ENCODE measurements around the gene GPR45. TPM values are rescaled to one million over a fixed set of nuclear protein-coding genes. Genes with fewer than 3 reads are reported as not detected.
A peak's percentile ranks its signal among the peaks of the same experiment; 100 is the strongest.

Gene GPR45
- polyA plus RNA-seq, 2 of the 4 experiments (the other 2 are of a cell fraction) = not detected

DNA sequence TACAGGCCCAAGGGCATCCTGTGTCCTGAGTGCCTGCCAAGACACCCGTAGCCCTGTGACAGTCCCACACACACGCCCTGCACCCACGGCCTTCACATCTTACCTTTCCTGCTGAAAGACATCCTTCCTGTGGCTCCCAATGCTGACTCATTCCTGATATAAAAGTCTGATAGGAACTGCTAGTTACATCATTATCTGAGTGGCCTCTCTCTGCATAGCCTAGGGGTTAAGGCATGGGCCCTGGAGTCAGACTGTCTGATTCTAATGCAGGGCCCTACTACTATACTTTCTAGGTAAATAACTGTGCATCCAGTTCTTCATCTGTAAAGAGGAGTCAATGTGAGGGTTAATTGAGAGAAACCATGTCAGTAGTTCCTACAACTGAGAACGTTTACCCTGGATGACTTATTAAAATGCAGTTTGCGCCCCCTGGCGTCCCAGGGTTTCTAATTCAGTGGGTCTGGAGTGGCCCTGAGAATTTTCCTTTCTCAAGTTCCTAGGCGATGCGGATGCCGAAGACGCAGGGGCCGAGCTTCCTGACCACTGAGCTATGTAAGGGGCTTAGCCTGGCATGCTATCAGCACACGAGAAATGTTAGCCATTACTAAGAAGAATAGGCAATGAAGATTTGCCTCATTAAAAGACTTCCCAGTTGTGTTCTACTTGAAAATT, 6.0 kb upstream of the GPR45 start:
- FAIRE-seq = no peak
- TF ChIP-seq KDM1A (IDR thresholded peaks at IDR 0.05; ENCODE audit: low read depth) (no peak), HDAC2 (IDR thresholded peaks at IDR 0.05) (no peak), NPAS2 (CRISPR knock-in tag; IDR thresholded peaks at IDR 0.05; ENCODE audit: borderline replicate concordance) (no peak), FOXS1 (CRISPR knock-in tag; IDR thresholded peaks at IDR 0.05) (no peak), RAD21 (conservative IDR thresholded peaks at IDR 0.05 in 1 of 2, IDR thresholded peaks at IDR 0.05 in 1 of 2) (peak; percentile 72 to 73), CBX2 (IDR thresholded peaks at IDR 0.05; ENCODE audit: borderline replicate concordance, low read depth) (no peak), TFCP2L1 (CRISPR knock-in tag; IDR thresholded peaks at IDR 0.05) (no peak), NR3C1 (IDR thresholded peaks at IDR 0.05) (no peak), RARB (CRISPR knock-in tag; IDR thresholded peaks at IDR 0.05) (no peak), JUN (IDR thresholded peaks at IDR 0.05) (no peak), SREBF2 (IDR thresholded peaks at IDR 0.05) (no peak), RCOR1 (IDR thresholded peaks at IDR 0.05; ENCODE audit: low read depth, low read length) (no peak), CHD4 (IDR thresholded peaks at IDR 0.05; ENCODE audit: borderline replicate concordance) (no peak), SMC3 (IDR thresholded peaks at IDR 0.05) (peak; percentile 84), BHLHE40 (IDR thresholded peaks at IDR 0.05; ENCODE audit: low read depth, low read length) (no peak), MYC (IDR thresholded peaks at IDR 0.05; ENCODE audit: borderline replicate concordance, low read length) (no peak), EHF (CRISPR knock-in tag; IDR thresholded peaks at IDR 0.05) (no peak), ESRRA (IDR thresholded peaks at IDR 0.05; ENCODE audit: borderline replicate concordance, low read length) (no peak), NFE2L2 (conservative IDR thresholded peaks at IDR 0.05; ENCODE audit: low read length) (no peak), EHMT2 (IDR thresholded peaks at IDR 0.05; ENCODE audit: low read depth) (no peak), JUNB (IDR thresholded peaks at IDR 0.05) (no peak), PHF8 (IDR thresholded peaks at IDR 0.05; ENCODE audit: borderline replicate concordance, low read depth) (no peak), HOXA7 (CRISPR knock-in tag; IDR thresholded peaks at IDR 0.05) (no peak), CEBPB (IDR thresholded peaks at IDR 0.05) (no peak), MAFK (IDR thresholded peaks at IDR 0.05; ENCODE audit: partially characterized antibody) (peak; percentile 21), HOXB13 (CRISPR knock-in tag; IDR thresholded peaks at IDR 0.05; ENCODE audit: low read depth) (no peak), ZNF302 (CRISPR knock-in tag; IDR thresholded peaks at IDR 0.05) (no peak), ZFP36 (IDR thresholded peaks at IDR 0.05; ENCODE audit: borderline replicate concordance, partially characterized antibody) (no peak), RFX5 (IDR thresholded peaks at IDR 0.05) (no peak), EP300 (IDR thresholded peaks at IDR 0.05) (no peak), GATA3 (IDR thresholded peaks at IDR 0.05; ENCODE audit: borderline replicate concordance) (0 out of 2 replicates have a peak, but pooled peaks have one; percentile 6)
- TF ChIP-seq, protein P1, sequence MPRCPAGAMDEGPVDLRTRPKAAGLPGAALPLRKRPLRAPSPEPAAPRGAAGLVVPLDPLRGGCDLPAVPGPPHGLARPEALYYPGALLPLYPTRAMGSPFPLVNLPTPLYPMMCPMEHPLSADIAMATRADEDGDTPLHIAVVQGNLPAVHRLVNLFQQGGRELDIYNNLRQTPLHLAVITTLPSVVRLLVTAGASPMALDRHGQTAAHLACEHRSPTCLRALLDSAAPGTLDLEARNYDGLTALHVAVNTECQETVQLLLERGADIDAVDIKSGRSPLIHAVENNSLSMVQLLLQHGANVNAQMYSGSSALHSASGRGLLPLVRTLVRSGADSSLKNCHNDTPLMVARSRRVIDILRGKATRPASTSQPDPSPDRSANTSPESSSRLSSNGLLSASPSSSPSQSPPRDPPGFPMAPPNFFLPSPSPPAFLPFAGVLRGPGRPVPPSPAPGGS (IDR thresholded peaks at IDR 0.05) = no peak
- TF ChIP-seq, protein P2, sequence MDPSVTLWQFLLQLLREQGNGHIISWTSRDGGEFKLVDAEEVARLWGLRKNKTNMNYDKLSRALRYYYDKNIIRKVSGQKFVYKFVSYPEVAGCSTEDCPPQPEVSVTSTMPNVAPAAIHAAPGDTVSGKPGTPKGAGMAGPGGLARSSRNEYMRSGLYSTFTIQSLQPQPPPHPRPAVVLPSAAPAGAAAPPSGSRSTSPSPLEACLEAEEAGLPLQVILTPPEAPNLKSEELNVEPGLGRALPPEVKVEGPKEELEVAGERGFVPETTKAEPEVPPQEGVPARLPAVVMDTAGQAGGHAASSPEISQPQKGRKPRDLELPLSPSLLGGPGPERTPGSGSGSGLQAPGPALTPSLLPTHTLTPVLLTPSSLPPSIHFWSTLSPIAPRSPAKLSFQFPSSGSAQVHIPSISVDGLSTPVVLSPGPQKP (IDR thresholded peaks at IDR 0.05; ENCODE audit: low read depth, low read length) = no peak
- TF ChIP-seq, protein P3, sequence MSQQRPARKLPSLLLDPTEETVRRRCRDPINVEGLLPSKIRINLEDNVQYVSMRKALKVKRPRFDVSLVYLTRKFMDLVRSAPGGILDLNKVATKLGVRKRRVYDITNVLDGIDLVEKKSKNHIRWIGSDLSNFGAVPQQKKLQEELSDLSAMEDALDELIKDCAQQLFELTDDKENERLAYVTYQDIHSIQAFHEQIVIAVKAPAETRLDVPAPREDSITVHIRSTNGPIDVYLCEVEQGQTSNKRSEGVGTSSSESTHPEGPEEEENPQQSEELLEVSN (IDR thresholded peaks at IDR 0.05; ENCODE audit: borderline replicate concordance, low read depth) = no peak
- TF ChIP-seq, protein P4, sequence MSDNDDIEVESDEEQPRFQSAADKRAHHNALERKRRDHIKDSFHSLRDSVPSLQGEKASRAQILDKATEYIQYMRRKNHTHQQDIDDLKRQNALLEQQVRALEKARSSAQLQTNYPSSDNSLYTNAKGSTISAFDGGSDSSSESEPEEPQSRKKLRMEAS (IDR thresholded peaks at IDR 0.05) = no peak
- TF ChIP-seq, protein P5, sequence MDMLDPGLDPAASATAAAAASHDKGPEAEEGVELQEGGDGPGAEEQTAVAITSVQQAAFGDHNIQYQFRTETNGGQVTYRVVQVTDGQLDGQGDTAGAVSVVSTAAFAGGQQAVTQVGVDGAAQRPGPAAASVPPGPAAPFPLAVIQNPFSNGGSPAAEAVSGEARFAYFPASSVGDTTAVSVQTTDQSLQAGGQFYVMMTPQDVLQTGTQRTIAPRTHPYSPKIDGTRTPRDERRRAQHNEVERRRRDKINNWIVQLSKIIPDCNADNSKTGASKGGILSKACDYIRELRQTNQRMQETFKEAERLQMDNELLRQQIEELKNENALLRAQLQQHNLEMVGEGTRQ (IDR thresholded peaks at IDR 0.05) = no peak
- TF ChIP-seq, protein P6, sequence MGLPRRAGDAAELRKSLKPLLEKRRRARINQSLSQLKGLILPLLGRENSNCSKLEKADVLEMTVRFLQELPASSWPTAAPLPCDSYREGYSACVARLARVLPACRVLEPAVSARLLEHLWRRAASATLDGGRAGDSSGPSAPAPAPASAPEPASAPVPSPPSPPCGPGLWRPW (IDR thresholded peaks at IDR 0.05) = no peak
- TF ChIP-seq, protein P7, sequence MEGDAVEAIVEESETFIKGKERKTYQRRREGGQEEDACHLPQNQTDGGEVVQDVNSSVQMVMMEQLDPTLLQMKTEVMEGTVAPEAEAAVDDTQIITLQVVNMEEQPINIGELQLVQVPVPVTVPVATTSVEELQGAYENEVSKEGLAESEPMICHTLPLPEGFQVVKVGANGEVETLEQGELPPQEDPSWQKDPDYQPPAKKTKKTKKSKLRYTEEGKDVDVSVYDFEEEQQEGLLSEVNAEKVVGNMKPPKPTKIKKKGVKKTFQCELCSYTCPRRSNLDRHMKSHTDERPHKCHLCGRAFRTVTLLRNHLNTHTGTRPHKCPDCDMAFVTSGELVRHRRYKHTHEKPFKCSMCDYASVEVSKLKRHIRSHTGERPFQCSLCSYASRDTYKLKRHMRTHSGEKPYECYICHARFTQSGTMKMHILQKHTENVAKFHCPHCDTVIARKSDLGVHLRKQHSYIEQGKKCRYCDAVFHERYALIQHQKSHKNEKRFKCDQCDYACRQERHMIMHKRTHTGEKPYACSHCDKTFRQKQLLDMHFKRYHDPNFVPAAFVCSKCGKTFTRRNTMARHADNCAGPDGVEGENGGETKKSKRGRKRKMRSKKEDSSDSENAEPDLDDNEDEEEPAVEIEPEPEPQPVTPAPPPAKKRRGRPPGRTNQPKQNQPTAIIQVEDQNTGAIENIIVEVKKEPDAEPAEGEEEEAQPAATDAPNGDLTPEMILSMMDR (IDR thresholded peaks at IDR 0.05) = peak; percentile 87

More for the DNA sequence above, 6.0 kb upstream of the GPR45 start:
- peak overlapping the region; percentile 21 for H3K4me2 ChIP-seq
- ChIA-PET CTCF (interaction anchor here (0.7 to 14.7 kb wide), 24 partner anchors 8 to 164 kb away, joined by 3 to 312 read pairs (median 4); no protein-coding TSS in a partner anchor), POLR2A (no interaction called here)
- peak overlapping the region; percentile 0 to 2; a peak in 1 of 6 replicates for H3K27ac ChIP-seq
- 16% methylated on average over 12 of the region's 12 CpGs for WGBS (ENCODE audit: missing lambda C conversion rate)
- peak; percentile 79 to 90 for ATAC-seq
- H3K4me3 ChIP-seq = no peak overlapping the region
- H3K9me3 ChIP-seq = no peaks in the 10 kb centered on the region
- peak; percentile 34 to 82 for DNase-seq (ENCODE audit: low read depth in 1 of 2, low spot score in 1 of 2)
- H3K4me1 ChIP-seq = peaks cover 5% of the 10 kb centered on the region; the same call in 2 of the 3 replicates

Measured in A549 (cell line).